ENCODE results near the gene TPCN1. TPM values are rescaled to one million over a fixed set of nuclear protein-coding genes. Genes with fewer than 3 reads are reported as not detected.

TPCN1 gene
- total and polyA plus RNA-seq, 2 donors from 2014 or later = 38.4 to 93.3 TPM

DNA sequence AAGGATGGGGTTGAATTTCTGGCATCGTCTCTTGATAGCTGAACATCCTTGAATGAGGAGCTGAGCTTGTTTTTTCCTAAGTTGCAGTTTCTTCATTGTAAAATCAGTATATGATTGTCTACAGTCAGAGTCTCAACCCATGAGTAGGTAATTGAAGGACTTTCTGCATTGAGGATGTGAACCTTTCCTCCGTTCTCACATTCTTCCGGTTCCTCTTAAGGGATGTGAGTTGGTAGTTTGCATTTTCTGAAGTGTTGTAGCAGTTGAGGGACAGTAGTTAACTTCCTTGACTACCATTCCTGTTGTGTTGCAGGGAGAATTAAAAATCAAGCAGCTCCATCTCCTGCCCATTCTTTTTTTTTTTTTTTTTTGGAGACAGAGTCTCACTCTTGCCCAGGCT is 19.1 kb downstream of the TPCN1 start:
- Histone ChIP-seq H3K9me3 (ENCODE audit: control insufficient read depth in 2 of 3, insufficient read depth in 1 of 3, low read length in 3 of 3) (no peaks in the 10 kb centered on the region), H3K4me1 (ENCODE audit: control insufficient read depth in 2 of 3, insufficient read depth in 2 of 3, low read depth in 1 of 3, low read length in 3 of 3) (peaks cover 11 to 75% (median 66%) of the 10 kb centered on the region in 3 donors), H3K27ac (ENCODE audit: low read depth in 2 of 2, low read length in 2 of 2) (peak overlapping the region; percentile 76 to 88), H3K4me3 (ENCODE audit: low read length in 3 of 3) (peak overlapping the region in 2 of 3 donors; percentile 7 to 13), H3K36me3 (ENCODE audit: control insufficient read depth in 2 of 3, insufficient read depth in 3 of 3, low read length in 3 of 3) (peaks cover 0 to 6% (median 2%) of the 10 kb centered on the region in 3 donors), H3K9ac (ENCODE audit: low read length in 3 of 3) (peak overlapping the region in 1 of 3 donors; percentile 1), H3K27me3 (ENCODE audit: control insufficient read depth, insufficient read depth, low read length) (no peaks in the 10 kb centered on the region)
- DNase-seq = no peak
- intact Hi-C loops (cut with DNase I) = no loop called here
- FAIRE-seq = no peak
- TF ChIP-seq, protein P1, sequence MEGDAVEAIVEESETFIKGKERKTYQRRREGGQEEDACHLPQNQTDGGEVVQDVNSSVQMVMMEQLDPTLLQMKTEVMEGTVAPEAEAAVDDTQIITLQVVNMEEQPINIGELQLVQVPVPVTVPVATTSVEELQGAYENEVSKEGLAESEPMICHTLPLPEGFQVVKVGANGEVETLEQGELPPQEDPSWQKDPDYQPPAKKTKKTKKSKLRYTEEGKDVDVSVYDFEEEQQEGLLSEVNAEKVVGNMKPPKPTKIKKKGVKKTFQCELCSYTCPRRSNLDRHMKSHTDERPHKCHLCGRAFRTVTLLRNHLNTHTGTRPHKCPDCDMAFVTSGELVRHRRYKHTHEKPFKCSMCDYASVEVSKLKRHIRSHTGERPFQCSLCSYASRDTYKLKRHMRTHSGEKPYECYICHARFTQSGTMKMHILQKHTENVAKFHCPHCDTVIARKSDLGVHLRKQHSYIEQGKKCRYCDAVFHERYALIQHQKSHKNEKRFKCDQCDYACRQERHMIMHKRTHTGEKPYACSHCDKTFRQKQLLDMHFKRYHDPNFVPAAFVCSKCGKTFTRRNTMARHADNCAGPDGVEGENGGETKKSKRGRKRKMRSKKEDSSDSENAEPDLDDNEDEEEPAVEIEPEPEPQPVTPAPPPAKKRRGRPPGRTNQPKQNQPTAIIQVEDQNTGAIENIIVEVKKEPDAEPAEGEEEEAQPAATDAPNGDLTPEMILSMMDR (IDR thresholded peaks at IDR 0.05; ENCODE audit: borderline replicate concordance, extremely low read depth, insufficient read depth) = no peak

DNA sequence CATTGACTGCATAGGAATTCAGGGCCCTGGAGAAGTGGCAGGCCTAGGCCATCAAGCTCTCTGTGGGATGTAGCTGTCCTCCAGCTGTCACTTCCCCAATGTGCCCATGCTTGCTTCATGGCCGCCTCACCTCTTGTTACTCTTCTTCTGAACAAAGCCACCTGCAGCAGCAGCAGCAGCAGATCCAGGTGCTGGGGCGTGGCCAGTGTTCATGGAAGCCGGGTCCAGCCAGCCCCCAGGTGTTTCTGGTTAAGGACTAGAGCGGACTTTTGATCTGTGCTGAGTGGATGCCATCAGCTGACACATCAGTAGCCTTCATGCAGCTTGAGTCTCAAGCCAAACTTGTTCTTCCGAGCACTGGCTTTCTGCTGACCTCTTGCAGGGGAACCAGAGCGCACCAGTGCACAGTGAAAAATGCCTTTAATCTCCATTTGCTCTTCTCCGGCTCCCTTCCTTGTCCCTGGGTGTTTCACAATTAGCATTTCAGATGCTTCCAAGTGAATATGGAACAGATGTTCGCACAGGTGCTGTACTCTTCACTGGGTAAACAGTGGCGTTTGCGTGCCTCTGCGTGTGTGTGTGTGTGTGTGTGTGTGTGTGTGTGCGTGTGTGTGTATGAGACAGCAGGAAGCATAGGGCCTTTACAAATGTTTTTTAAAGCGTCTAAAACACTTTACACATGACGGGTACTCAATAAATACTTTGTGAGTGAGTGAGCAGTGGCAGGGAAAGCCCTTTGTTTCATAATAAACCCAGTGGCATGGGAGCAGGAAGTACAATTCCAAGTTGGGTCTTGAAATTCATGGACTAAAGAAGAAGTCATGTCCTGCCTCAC is 20.1 kb downstream of the TPCN1 start:
- Histone ChIP-seq H3K9me3 (ENCODE audit: control insufficient read depth in 2 of 3, insufficient read depth in 1 of 3, low read length in 3 of 3) (no peaks in the 10 kb centered on the region), H3K36me3 (ENCODE audit: control insufficient read depth in 2 of 3, insufficient read depth in 3 of 3, low read length in 3 of 3) (peaks cover 0 to 2% (median 0%) of the 10 kb centered on the region in 3 donors), H3K27ac (ENCODE audit: low read depth in 2 of 2, low read length in 2 of 2) (peak overlapping the region; percentile 88 to 92), H3K4me1 (ENCODE audit: control insufficient read depth in 2 of 3, insufficient read depth in 2 of 3, low read depth in 1 of 3, low read length in 3 of 3) (peaks cover 19 to 77% (median 73%) of the 10 kb centered on the region in 3 donors), H3K4me3 (ENCODE audit: low read length in 3 of 3) (no peak overlapping the region), H3K27me3 (ENCODE audit: control insufficient read depth, insufficient read depth, low read length) (no peaks in the 10 kb centered on the region), H3K9ac (ENCODE audit: low read length in 3 of 3) (peak overlapping the region in 1 of 3 donors; percentile 2)
- intact Hi-C loops (cut with DNase I) = no loop called here
- no peak for FAIRE-seq
- TF ChIP-seq, protein P1 (IDR thresholded peaks at IDR 0.05; ENCODE audit: borderline replicate concordance, extremely low read depth, insufficient read depth) = no peak
- peak in 4 of 5 donors; percentile 46 to 89 (median 67) for DNase-seq

- no peak for FAIRE-seq
- H3K36me3 ChIP-seq (ENCODE audit: control insufficient read depth in 2 of 3, insufficient read depth in 3 of 3, low read length in 3 of 3) = peaks cover 0 to 2% (median 0%) of the 10 kb centered on the region in 3 donors
- TF ChIP-seq, protein P1 (IDR thresholded peaks at IDR 0.05; ENCODE audit: borderline replicate concordance, extremely low read depth, insufficient read depth) = no peak
Observed at GRCh38 chr12:113242026-113242418, 20.8 kb downstream of the TPCN1 start.

More at GRCh38 chr12:113242026-113242418, 20.8 kb downstream of the TPCN1 start:
- Histone ChIP-seq H3K4me3 (ENCODE audit: low read length in 3 of 3) (no peak overlapping the region), H3K27me3 (ENCODE audit: control insufficient read depth, insufficient read depth, low read length) (no peaks in the 10 kb centered on the region), H3K4me1 (ENCODE audit: control insufficient read depth in 2 of 3, insufficient read depth in 2 of 3, low read depth in 1 of 3, low read length in 3 of 3) (peaks cover 19 to 79% (median 78%) of the 10 kb centered on the region in 3 donors), H3K9ac (ENCODE audit: low read length in 3 of 3) (peak overlapping the region in 1 of 3 donors; percentile 2), H3K9me3 (ENCODE audit: control insufficient read depth in 2 of 3, insufficient read depth in 1 of 3, low read length in 3 of 3) (no peaks in the 10 kb centered on the region), H3K27ac (ENCODE audit: low read depth in 2 of 2, low read length in 2 of 2) (peak overlapping the region; percentile 88 to 92)
- intact Hi-C loops (cut with DNase I) = no loop called here
- DNase-seq = peak in 3 of 5 donors; percentile 48 to 90 (median 64)

Data from kidney (tissue), 14 donors.